ENCODE results near the gene NFATC4. TPM values are rescaled to one million over a fixed set of nuclear protein-coding genes. Genes with fewer than 3 reads are reported as not detected.

NFATC4 gene
- total and polyA plus RNA-seq, 9 donors, result 25.9 to 288 (median 157) TPM

DNA sequence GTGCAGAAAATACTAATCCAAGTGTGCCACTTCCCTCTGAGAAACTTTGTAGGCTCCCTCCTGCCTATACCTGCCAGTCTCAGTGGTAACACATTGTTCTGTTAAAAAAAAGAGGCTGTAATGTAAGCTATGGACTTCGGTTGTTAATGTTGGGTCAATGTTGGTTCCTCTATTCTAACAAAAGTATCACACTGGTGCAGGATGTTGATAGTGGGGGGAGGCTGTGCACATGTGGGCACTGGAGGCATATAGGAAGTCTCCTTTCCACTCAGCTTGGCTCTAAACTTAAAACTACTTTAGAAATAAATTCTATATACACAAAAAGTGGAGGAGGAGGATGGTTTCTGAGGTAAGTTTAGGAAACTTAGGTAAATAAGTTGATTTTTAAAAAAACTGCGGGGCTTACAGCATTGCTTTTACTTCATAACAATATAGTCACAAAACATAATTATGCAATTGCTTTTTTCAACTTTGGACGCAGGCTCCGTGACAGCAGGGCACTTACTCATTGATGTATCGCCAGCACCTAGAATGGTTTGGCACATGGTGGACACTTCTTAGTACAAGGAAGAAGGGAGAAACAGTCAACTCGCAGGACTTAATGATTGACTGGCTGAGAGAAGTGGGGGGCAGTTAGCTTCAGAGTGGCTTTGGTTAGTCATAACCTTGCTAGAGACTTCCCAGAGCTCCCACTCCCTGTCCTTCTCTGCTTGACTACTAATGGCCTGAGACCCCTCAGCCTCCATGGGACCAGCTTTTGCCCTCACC is 22.9 kb downstream of the NFATC4 start:
- intact Hi-C loops (cut with DNase I), result no loop called here
- DNase-seq, result no peak
- Histone ChIP-seq H3K4me3 (no peak overlapping the region), H3K9me3 (no peaks in the 10 kb centered on the region), H3K27me3 (no peaks in the 10 kb centered on the region), H3K36me3 (no peaks in the 10 kb centered on the region), H3K4me1 (ENCODE audit: insufficient read depth) (peaks cover 2% of the 10 kb centered on the region), H3K27ac (no peak overlapping the region)
- TF ChIP-seq EP300 (IDR thresholded peaks at IDR 0.05), result no peak
- TF ChIP-seq POLR2A (IDR thresholded peaks at IDR 0.05), result no peak
- TF ChIP-seq, protein P1, sequence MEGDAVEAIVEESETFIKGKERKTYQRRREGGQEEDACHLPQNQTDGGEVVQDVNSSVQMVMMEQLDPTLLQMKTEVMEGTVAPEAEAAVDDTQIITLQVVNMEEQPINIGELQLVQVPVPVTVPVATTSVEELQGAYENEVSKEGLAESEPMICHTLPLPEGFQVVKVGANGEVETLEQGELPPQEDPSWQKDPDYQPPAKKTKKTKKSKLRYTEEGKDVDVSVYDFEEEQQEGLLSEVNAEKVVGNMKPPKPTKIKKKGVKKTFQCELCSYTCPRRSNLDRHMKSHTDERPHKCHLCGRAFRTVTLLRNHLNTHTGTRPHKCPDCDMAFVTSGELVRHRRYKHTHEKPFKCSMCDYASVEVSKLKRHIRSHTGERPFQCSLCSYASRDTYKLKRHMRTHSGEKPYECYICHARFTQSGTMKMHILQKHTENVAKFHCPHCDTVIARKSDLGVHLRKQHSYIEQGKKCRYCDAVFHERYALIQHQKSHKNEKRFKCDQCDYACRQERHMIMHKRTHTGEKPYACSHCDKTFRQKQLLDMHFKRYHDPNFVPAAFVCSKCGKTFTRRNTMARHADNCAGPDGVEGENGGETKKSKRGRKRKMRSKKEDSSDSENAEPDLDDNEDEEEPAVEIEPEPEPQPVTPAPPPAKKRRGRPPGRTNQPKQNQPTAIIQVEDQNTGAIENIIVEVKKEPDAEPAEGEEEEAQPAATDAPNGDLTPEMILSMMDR (IDR thresholded peaks at IDR 0.05), result no peak
- 80 to 86% (median 84%) methylated on average over 6 of the region's 6 CpGs for WGBS, 3 donors

DNA sequence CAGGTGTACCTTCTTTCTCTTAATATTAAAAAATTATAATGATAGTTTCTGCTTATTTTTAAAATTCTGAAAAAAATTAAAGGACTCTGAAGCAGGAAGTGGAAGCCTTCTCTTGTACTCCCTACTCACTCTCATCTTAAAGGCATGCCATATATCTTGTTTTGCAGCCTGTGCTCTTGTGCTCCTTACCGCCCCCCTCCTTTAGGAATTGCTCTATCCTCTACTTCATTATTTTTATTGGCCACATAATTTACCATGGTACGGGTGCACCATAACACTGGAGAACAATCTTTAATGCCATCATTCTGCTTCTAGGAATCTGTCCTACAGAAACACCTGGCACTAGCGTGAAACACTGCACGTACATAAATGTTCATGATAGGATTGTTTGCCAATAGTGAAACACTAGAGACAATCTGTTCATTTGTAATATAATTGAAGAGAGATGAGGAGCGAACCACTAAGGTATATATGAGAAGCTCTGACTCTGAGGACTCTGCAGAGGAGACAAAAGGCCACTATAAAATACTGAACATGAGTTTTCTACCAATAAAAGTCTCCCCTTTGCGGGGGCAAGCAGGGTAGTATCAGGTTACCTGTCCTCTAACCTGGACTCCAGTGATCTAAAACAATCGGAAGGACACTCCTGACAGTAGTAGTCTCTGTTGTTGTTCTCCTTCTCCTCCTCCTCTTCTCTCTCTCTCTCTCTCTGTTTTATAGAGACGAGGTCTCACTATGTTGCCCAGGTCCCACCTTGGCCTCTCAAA is 24.5 kb downstream of the NFATC4 start:
- Histone ChIP-seq H3K4me3 (no peak overlapping the region), H3K9me3 (no peaks in the 10 kb centered on the region), H3K36me3 (no peaks in the 10 kb centered on the region), H3K27ac (no peak overlapping the region), H3K4me1 (ENCODE audit: insufficient read depth) (peaks cover 2% of the 10 kb centered on the region), H3K27me3 (no peaks in the 10 kb centered on the region)
- DNase-seq, result no peak
- 45 to 53% (median 49%) methylated on average over 8 of the region's 8 CpGs for WGBS, 3 donors
- intact Hi-C loops (cut with DNase I), result no loop called here
- no peak for TF ChIP-seq POLR2A (IDR thresholded peaks at IDR 0.05)
- TF ChIP-seq, protein P1 (IDR thresholded peaks at IDR 0.05), result no peak
- no peak for TF ChIP-seq EP300 (IDR thresholded peaks at IDR 0.05)

DNA sequence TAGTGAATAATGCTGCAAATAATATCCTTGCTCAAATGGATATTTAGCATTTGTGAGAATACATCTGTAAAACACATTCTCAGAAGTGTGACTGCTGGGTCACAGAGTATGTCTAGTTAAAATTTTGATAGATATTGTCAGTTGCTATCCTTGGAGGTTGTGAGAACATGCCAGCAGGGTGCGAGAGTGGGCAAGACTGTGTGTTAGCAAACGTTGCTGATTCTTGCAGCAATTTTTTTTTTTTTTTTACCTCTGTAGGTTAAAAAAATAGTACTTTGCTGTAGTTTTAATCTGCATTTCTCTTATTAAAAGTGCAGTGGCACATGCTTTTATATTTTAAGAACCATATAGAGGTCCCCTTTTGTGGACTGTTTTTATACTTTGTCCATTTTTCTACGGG is 26.3 kb downstream of the NFATC4 start:
- no peaks in the 10 kb centered on the region for H3K36me3 ChIP-seq
- H3K27ac ChIP-seq, result no peak overlapping the region
- no peak overlapping the region for H3K4me3 ChIP-seq
- H3K4me1 ChIP-seq (ENCODE audit: insufficient read depth), result peaks cover 8% of the 10 kb centered on the region
- H3K27me3 ChIP-seq, result no peaks in the 10 kb centered on the region
- intact Hi-C loops (cut with DNase I), result no loop called here
- DNase-seq, result no peak
- WGBS, 3 donors, result 43 to 47% (median 46%) methylated on average over 3 of the region's 3 CpGs
- H3K9me3 ChIP-seq, result no peaks in the 10 kb centered on the region
- TF ChIP-seq EP300 (IDR thresholded peaks at IDR 0.05), result no peak
- no peak for TF ChIP-seq POLR2A (IDR thresholded peaks at IDR 0.05)
- TF ChIP-seq, protein P1 (IDR thresholded peaks at IDR 0.05), result no peak

DNA sequence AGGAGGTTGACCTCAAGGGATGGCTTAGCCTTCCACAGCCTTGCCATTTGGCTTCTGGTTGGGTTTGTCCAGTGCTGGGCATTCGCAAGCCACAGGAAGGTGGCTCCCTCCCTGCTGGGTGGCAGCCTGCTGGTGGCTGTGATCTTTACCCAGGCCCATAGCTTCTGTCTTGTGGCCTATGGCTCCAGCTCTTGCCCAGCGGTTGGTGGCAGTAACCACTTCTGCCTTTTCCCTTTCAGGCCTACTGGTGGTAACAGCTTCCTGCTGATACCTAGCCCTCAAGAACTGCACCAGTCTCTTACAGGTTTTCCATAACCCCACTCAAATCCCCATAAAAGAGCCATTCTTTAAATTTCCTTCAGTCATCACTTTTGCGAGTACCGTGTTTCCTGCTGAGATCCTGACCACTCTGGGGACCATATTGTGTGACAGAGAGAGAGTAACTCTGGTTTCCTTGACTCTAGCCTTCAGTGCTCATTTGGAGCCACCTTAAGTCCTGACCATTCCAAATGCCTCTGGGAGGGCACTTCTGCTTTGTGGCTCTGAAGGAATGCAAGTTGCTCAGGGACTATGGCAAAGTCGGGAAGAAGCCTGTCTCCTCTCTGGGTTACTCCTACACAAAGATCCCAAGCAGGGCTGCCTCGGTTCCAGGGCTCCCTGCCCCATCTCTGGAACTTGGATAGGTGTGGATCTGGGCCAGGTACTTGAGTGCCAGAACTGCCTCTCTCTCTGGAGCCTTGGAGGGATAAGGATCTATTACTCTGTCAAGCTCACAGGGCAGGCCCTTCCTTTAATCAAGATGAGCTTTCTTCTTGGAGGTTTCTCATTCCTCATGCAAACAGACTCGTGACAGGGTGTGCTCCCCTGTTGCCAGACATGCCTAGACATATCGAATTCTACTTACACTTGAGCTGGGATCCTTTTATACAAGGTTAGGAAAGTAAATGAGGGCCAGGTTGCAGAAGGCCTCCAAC is 27.9 kb downstream of the NFATC4 start:
- intact Hi-C loops (cut with DNase I), result no loop called here
- H3K9me3 ChIP-seq, result no peaks in the 10 kb centered on the region
- no peaks in the 10 kb centered on the region for H3K27me3 ChIP-seq
- DNase-seq, result peak in 3 of 5 donors; percentile 7 to 16 (median 11)
- 65 to 71% (median 65%) methylated on average over 8 of the region's 8 CpGs for WGBS, 3 donors
- peaks cover 13% of the 10 kb centered on the region for H3K4me1 ChIP-seq (ENCODE audit: insufficient read depth)
- TF ChIP-seq, protein P1 (IDR thresholded peaks at IDR 0.05), result no peak
- TF ChIP-seq EP300 (IDR thresholded peaks at IDR 0.05) (no peak), POLR2A (IDR thresholded peaks at IDR 0.05) (no peak)
- no peaks in the 10 kb centered on the region for H3K36me3 ChIP-seq
- H3K27ac ChIP-seq, result no peak overlapping the region
- no peak overlapping the region for H3K4me3 ChIP-seq
